Suprapubic skin (tissue), 3 donors: Measurements from ENCODE around the gene GAPT.

Experiments
- CTCF ChIP-seq, 2 donors: fragments of 200-600 bp in 1 of 2; fragments of 450-650 bp in 1 of 2; sonication (generic) in 1 of 2; IDR thresholded peaks; one replicate each; pipeline ENCODE4 v1.5.1; 2016 to 2019; ENCODE audit warnings: antibody characterized with exemption in 2 of 2, mild to moderate bottlenecking in 1 of 2, moderate library complexity in 1 of 2
- POLR2A ChIP-seq, 2 donors: fragments of 450-650 bp; IDR thresholded peaks; one replicate each; pipeline ENCODE4 v1.6.1; 2017; ENCODE audit warnings: antibody characterized with exemption in 2 of 2, mild to moderate bottlenecking in 2 of 2, moderate library complexity in 2 of 2

DNA sequence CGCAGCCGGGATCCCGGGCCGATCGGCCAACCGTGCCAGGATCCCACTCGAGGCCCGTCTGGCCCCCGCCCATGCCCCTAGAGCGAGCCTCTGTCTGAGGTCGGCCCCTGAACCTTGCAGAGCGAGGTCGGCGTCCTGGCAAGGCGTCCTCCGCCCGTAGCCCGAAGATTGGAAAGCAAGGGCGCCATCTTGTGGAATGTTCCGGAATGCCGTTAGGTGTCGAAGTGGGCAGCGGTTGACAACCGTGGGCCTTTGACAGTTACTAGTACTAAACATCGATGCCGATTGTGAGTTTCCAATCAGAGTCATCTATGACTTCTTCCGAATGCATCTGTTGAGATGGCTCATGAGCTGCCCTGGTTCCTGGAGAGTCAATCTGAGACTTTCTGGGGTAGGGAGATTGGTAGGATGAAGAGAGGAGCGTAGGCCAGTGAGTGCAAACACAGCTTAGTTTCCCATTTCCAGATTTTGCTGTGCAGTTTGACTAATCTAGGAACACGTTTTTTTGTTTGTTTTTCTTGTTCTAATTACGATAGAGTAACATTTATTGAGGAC, 30.4 kb upstream of the GAPT start:
- peak; percentile 66 to 77 for TF ChIP-seq CTCF (IDR thresholded peaks at IDR 0.05)
- no peak for TF ChIP-seq POLR2A (IDR thresholded peaks at IDR 0.05)
